ENCODE measurements around the gene ZNF280A.

GRCh38 chr22:22480940-22481339 lies 39.1 kb downstream of the ZNF280A start:
- TF ChIP-seq CTCF (IDR thresholded peaks at IDR 0.05) (no peak), POLR2A (IDR thresholded peaks at IDR 0.05) (no peak)

Measured in heart left ventricle (tissue), 13 donors.